8988T (cell line): ENCODE measurements around the gene ATP1B2.
"Not testable (repeated sequence)": the region's sequence is repeated elsewhere in the genome, so short reads cannot be mapped to it uniquely, and the experiment has no call there.

ENCODE experiments used
- DNase-seq: peaks from one replicate; pipeline ENCODE4 v3.0.0; 2011

The ATP1B2 gene

GRCh38 chr17:7650509-7651096 is at the start of gene ATP1B2:
Gene ATP1B2, plus strand, starts transcription at chr17:7650926. Its CDS starts 593 bp downstream, at chr17:7651519.
- DNase-seq: peak; percentile 78

GRCh38 chr17:7606280-7606679 is 44.4 kb upstream of the ATP1B2 start:
- DNase-seq: no peak

- no peak for DNase-seq
These were observed 40.1 kb upstream of the ATP1B2 start for GRCh38 chr17:7610641-7611040.

DNA sequence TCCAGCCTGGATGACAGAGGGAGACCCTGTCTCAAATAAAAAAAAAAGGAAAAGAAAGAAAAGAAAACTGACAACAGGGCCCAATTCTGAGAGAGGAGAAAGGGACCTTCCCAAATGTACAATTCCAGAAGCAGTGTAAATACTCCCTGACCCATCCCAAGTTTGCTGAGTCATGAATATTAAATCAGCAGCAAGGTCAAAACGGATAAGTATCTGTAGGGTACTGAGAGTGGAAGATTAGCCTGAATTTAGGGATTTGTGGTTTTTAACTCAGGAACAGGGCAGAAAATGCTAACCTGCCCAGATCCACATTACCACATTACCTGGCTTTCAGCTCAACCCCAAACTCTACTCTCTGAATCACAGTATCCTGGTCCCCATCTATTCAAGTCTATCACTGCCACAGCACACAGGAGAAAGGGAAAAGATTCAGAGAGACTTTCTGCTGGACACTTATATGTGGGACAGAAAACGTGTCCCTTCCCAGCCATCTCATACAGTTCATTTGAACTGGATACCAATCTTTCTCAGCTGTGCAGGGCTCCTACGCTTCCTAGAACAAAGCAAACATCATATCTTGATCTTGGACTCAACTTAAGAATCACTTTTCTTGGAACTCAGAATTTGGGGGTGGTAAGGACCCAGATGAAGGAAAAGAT is 39.0 kb upstream of the ATP1B2 start:
- no peak for DNase-seq

DNA sequence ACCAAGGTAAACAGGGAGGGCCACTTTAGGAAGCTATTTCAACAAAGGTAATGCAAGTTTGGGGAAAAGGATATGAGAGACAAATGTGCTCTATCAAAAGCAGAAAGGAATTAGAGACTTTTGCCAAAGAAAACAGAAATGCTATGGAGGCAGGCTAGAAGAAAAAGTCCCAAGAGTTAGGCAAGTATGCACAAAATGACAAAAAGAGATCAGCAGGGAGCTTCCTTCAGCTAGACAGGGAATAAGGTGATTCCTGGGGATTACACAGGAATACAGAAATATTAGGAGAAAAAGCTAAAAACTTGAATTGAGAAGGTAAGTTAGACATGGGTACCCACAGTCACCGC is 38.5 kb upstream of the ATP1B2 start:
- no peak for DNase-seq

DNA sequence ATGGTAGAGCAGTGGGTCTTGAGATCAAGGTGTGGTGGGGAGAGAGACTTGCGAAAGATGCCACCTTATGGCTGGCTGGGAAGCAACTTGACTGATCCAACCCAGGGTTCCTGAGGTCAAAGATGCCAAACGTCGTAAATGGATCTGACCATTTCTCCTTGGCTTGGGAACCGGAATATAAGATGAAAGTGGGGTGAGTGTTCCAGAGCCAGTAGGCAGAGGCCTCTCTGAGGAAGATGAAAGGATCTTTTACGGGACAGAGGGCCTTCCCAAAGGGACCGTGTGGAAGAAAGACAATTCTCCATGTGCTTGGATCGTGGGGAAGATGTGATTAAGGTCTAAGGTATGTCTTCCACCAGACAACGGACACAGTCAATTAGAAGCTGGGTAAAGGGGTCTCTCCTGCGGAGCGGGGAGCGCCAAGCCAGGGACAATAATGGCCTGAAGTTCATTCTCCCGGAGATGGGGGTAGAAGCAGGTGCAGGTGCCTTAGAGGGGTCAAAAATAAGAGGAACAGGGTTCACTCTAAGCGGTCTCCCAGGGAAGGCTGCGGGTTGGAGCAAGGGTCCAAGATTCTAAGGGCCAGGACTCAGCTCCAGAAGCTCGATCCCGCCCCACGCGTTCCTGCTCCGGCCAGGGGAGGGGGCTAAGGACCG is 36.8 kb upstream of the ATP1B2 start:
- no peak for DNase-seq

DNA sequence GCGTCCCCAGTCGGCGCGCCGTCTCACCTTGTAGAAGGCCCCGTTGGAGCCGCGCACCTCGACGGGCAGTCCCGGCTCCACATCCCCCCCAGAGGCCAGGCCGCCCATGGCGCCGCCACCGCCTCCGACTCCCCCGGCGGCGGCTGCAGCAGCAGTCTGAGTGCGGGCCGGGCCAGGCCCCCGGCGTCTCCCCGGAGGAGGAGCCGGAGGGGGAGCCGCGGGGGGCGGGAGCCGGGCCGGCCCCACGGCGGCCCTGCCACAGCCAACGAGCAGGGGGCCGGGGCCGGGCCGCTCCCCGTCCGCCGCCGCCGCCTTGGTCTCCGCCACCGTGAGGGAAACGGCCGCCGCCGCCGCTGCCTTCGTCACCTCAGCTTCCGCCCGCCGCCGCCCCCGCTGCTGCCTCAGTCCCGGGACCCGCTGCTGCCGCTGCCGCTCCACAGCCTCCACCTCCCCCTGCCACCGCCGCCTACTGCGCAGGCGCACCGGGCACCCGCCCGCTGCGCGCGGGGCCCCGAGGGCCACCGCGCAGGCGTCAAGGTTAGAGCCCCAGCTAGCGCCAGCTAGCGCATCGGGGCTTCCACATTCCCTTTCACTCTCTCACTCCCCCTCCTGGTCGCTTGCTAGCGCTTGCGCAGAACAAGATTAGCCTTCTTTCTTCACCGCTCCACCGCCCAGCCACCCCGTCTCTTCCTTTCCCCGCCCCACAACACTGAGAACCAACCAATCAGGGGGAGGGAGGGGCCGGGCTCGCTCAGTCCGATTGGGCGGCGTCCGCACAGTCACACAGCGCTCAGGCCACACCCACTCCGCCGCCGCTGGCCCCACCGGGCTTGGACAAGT is 36.1 kb upstream of the ATP1B2 start, which contains the start of gene FXR2:
Gene FXR2 (minus strand): TSS at position 473 of the 840 bp plus-strand sequence. CDS start 365 bp downstream, at position 108.
- peak; percentile 96 for DNase-seq

- DNase-seq: no peak
These were observed 35.4 kb upstream of the ATP1B2 start for GRCh38 chr17:7615265-7615747.

DNA sequence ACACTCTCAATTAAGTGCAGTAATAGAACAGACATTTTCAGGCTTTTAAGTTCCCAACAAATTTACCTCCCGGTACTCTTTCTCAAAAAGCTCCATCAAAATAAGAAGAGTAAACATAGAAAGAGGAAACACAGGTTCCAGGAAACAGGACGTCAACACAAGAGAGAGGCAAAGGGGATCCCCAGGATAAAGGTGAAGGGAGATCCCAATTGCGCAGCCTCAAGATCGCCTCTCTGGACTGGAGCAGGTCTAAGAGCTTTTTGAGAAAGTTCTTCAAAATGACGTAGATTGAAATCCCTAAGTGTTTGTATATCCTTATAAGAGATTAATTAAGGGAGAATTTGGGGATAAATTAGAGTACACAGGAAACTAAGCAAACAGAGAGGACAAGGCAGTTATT is 32.1 kb upstream of the ATP1B2 start:
- no peak for DNase-seq

DNA sequence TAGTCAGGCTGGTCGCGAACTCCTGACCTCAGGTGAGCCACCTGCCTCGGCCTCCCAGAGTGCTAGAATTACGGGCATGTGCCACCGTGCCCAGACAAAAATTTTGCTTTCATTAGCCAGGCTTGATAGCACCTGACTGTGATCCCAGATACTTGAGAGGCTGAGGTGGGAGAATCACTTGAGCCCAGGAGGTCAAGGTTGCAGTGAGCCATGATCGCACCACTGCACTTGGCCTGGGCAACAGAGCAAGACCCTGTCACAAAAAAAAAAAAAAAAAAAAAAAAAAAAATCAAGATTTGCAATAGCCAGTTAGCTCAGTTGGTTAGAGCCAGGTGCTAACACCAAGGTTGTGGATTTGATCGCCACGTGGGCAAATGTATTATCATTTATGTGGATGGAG is 29.9 kb upstream of the ATP1B2 start:
- DNase-seq: no peak

GRCh38 chr17:7623661-7624060 is 27.1 kb upstream of the ATP1B2 start:
- DNase-seq: no peak

GRCh38 chr17:7625749-7626148 is 25.0 kb upstream of the ATP1B2 start:
- DNase-seq: not testable (repeated sequence)

DNA sequence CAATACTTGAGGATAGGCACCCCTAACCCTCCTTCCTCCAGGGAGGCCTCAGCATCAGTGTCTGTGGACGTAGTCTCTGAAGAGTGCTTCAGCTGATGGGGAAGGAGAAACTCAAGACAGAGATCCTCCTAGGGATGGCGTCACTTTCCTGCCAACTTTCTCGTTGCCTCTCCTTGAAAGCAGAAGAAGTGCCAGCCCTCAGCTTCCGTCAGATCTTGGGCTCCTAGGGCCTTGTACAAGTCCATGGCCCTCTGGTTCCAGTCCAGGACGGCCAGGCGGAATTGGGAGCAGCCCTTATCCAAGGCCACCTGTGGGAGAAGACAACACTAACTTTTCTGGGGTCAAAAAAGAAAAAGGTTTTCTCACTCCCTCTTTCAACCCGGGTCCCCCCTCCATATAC is 24.4 kb upstream of the ATP1B2 start:
- no peak for DNase-seq

DNA sequence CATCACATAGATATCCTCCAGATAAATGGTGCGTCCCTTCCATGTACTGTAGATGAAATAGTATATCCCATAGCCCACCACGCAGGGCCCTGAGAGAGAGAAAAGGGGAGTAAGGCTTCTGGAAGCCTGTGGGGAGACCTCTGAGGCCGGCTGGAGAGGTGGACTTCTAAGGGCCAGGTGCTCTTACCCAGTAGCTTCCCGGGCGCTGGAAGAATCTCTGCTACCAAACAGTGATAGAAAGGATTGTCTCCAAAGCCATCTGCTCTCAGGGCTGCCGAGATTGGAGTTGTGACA is 23.8 kb upstream of the ATP1B2 start:
- no peak for DNase-seq

- peak; percentile 90 for DNase-seq
These were observed 23.2 kb upstream of the ATP1B2 start, which contains the start of gene SAT2 for GRCh38 chr17:7627250-7628121. Gene SAT2, minus strand, starts transcription at chr17:7627821. Its CDS starts 186 bp downstream, at chr17:7627635.

- no peak for DNase-seq
These were observed 20.7 kb upstream of the ATP1B2 start, which contains the start of gene SHBG for GRCh38 chr17:7629939-7630571. Gene SHBG, plus strand, starts transcription at chr17:7630135. Its CDS starts 38 bp downstream, at chr17:7630173.

GRCh38 chr17:7631398-7632380 is 19.0 kb upstream of the ATP1B2 start:
- no peak for DNase-seq

GRCh38 chr17:7632492-7632894 is 18.2 kb upstream of the ATP1B2 start:
- DNase-seq: no peak

DNA sequence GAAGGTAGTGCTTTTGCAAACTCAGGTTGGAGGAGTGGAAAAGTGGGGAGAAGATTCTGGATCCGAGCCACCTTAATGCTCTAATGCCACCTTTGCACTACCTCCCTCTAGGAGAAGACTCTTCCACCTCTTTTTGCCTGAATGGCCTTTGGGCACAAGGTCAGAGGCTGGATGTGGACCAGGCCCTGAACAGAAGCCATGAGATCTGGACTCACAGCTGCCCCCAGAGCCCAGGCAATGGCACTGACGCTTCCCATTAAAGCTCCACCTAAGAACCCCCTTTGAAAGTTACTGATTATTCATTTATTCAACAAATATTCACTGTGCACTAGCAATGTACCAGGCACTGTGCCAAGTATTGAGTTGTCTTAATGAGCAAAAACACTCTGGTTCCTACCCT is 17.6 kb upstream of the ATP1B2 start:
- no peak for DNase-seq

- DNase-seq: peak; percentile 66
These were observed 16.3 kb upstream of the ATP1B2 start for GRCh38 chr17:7634384-7634783.
